ENCODE measurements around the gene OR4A47.
"Not testable (repeated sequence)": the region's sequence is repeated elsewhere in the genome, so short reads cannot be mapped to it uniquely, and the experiment has no call there.

The OR4A47 gene, protein sequence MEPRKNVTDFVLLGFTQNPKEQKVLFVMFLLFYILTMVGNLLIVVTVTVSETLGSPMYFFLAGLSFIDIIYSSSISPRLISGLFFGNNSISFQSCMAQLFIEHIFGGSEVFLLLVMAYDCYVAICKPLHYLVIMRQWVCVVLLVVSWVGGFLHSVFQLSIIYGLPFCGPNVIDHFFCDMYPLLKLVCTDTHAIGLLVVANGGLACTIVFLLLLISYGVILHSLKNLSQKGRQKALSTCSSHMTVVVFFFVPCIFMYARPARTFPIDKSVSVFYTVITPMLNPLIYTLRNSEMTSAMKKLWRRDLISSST

DNA sequence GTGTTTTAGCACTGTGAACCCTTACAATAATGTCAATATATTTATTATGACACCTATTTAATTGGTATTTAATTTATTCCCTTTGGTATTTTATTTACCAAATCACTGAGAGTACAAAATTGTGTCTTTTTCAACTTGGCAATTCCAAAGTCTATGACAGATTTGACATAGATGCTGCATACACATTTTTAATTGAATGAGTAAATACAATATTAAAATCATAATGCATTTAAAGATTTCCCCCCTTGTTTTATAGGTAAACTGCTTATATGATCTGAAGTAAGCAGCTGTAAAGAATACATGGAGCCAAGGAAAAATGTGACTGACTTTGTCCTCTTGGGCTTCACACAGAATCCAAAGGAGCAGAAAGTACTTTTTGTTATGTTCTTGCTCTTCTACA lies at the start of gene OR4A47:
OR4A47 (plus strand) TSS at position 301 of the 400 bp plus-strand sequence; CDS start at position 301, 0 bp downstream.
- in situ Hi-C loops (cut with MboI; ENCODE audit: low sequenced_read_pairs): not testable (repeated sequence)

DNA sequence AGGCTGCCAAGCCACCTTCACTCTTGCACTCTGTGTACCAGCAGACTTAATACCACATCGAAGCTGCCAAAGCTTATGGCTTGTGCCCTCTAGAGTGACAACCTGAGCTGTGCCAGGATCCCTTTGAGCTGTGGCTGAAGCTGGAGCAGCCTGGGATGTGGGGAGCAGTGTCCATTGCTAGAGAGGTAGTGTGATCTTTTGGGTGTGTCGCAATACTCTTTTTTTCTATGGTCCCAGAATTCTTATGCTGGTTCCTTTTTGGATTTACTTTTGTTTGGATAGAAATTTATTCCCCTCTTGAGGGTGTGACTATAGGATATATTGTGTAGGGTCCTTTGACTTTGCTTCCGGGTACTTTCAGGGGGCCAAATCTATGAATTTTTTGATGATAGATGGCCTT lies 32.7 kb upstream of the OR4A47 start:
- in situ Hi-C loops (cut with MboI; ENCODE audit: low sequenced_read_pairs): not testable (repeated sequence)

DNA sequence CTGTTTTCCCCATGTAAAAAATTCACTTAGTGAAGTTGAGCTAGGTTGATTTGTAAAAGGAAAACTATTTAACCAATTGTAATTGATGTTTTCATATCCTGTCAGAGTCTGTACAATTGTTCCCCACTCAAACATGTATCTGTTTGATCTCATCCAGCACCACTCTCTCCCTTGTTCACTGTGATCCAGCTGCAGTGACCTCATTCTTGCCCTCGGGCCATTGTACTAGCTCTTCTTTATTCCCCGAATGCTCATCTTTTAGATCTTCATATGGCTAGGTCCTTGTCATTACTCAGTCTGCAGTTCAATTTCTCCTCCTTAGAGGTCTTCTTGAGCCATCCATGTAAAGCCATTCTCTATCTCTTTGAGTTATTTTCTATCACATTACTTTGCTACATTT lies 14.6 kb upstream of the OR4A47 start:
- in situ Hi-C loops (cut with MboI; ENCODE audit: low sequenced_read_pairs): not testable (repeated sequence)

DNA sequence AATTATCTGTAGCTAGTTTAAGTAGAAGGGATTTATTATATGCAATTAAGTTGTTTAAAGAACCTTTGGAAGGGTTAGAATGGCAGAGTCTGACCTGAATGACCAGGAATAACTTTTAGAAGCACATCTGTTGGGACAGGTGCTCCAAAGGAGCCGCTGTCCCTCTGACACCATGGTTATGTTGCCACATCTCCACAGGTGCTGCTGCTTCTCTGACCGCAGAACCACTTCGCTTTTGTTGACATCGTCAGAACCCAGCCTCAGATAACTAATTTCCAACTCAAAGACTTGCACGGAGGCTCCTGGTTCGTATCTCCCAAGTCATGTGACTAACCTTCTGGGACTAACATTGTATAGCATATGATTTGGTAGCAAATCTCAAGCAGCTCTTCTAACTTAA lies 13.9 kb upstream of the OR4A47 start:
- in situ Hi-C loops (cut with MboI; ENCODE audit: low sequenced_read_pairs): not testable (repeated sequence)

DNA sequence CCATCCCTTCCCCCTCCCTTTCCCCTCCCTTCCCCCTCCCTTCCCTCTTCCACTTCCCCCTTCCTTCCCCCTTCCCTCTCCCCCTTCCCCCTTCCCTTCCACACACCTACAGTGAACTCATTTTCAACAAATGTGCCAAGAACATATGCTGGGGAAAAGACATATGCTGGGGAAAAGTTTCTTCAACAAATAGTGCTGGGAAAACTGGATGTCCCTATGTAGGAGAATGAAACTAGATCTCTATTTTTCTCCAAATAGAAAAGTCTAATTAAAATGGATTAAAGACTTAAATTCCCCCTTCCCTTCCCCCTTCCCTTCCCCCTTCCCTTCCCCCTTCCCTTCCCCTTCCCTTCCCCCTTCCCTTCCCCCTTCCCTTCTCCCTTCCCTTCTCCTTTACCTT lies 17.6 kb downstream of the OR4A47 start:
- in situ Hi-C loops (cut with MboI; ENCODE audit: low sequenced_read_pairs): not testable (repeated sequence)

DNA sequence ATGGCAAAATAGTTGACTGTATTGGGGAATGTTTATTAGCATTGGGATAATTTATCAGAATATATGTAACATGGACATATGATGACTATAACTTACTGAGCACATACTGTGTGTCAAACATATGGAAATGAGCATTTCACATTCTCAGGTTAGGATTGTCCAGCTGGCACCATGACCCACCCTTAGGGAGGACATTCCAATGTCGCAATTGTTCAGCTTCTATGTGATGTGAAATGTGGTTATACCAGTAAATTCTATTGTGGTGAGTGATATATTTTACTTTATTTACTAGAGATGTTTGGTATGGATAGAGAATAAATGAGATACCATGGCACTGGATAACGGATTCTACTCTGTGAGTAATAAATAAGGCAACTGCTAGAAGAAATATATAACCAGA lies 50.4 kb downstream of the OR4A47 start:
- in situ Hi-C loops (cut with MboI; ENCODE audit: low sequenced_read_pairs): no loop called here

Data from HL-60/S4 (cell line).